SK-N-SH (cell line): ENCODE results near the gene TRIOBP. TPM values are rescaled to one million over a fixed set of nuclear protein-coding genes. Genes with fewer than 3 reads are reported as not detected.

Source experiments
- CTCF ChIA-PET: fragments of 300-600, 350-600 bp; formaldehyde crosslinking; extraction: SDS; loops from one replicate; lab custom pipeline; 2021; lab: Yijun Ruan, JAX
- POLR2A ChIA-PET: fragments of 350-600 bp; sonication (Branson Sonifier 250); formaldehyde crosslinking; extraction: SDS; loops from one replicate; lab custom pipeline; 2020; ENCODE audit warnings: antibody characterized with exemption, inconsistent platforms; lab: Yijun Ruan, JAX
- DNase-seq: peaks from one replicate; pipeline ENCODE4 v3.0.0; 2012
- H2AFZ ChIP-seq: fragments of 200-600 bp; sonication (generic); 2 replicates; pipeline ENCODE4 v1.8.1; 2016; ENCODE audit warnings: antibody characterized with exemption, mild to moderate bottlenecking, low read depth
- H3F3A ChIP-seq: fragments of 200-600 bp; sonication (generic); replicated peaks from 2 replicates; pipeline ENCODE3; 2016; ENCODE audit warnings: antibody characterized with exemption, mild to moderate bottlenecking; ENCODE audit not compliant: insufficient read depth
- H3K27ac ChIP-seq, 2 experiments: fragments of 200-500 bp in 1 of 2; fragments of 200-600 bp in 1 of 2; sonication (Bioruptor generic) in 1 of 2; sonication (generic), shearing (Covaris generic) in 1 of 2; 2 replicates each; pipeline versions ENCODE4 v1.5.1 to v1.6.1; 2014 to 2016; ENCODE audit warnings: low read depth in 2 of 2, inconsistent platforms in 1 of 2, low read length in 1 of 2, mild to moderate bottlenecking in 1 of 2, mixed read lengths in 1 of 2
- H3K27me3 ChIP-seq: fragments of 200-600 bp; sonication (generic), shearing (Covaris generic); 2 replicates; pipeline ENCODE4 v1.6.1; 2016; ENCODE audit warnings: mixed run types; ENCODE audit not compliant: insufficient read depth
- H3K36me3 ChIP-seq, 2 experiments: fragments of 200-500 bp in 1 of 2; fragments of 200-600 bp in 1 of 2; sonication (Bioruptor generic) in 1 of 2; sonication (generic) in 1 of 2; replicated peaks in 1 of 2; 2 replicates each; pipeline versions ENCODE3 to v1.5.1; 2014 to 2016; ENCODE audit warnings: low read length in 1 of 2, mild to moderate bottlenecking in 1 of 2; ENCODE audit not compliant: insufficient read depth in 2 of 2, control insufficient read depth in 1 of 2
- H3K4me1 ChIP-seq, 2 experiments: fragments of 200-500 bp in 1 of 2; fragments of 200-600 bp in 1 of 2; sonication (Bioruptor generic) in 1 of 2; sonication (generic), shearing (Covaris generic) in 1 of 2; 2 replicates each; pipeline versions ENCODE4 v1.5.1 to v1.6.1; 2014 to 2016; ENCODE audit warnings: low read depth in 1 of 2, low read length in 1 of 2, mixed run types in 1 of 2; ENCODE audit not compliant: insufficient read depth in 2 of 2, control insufficient read depth in 1 of 2
- H3K4me2 ChIP-seq: fragments of 200-600 bp; sonication (generic), shearing (Covaris generic); 2 replicates; pipeline ENCODE4 v1.6.1; 2017; ENCODE audit warnings: mixed run types
- H3K4me3 ChIP-seq, 2 experiments: fragments of 200-500 bp in 1 of 2; fragments of 200-600 bp in 1 of 2; sonication (Bioruptor generic) in 1 of 2; sonication (generic), shearing (Covaris generic) in 1 of 2; 2 replicates each; pipeline versions ENCODE4 v1.5.1 to v1.8.1; 2014 to 2016; ENCODE audit warnings: low read depth in 2 of 2, inconsistent platforms in 1 of 2, low read length in 1 of 2, mild to moderate bottlenecking in 1 of 2, mixed read lengths in 1 of 2, moderate library complexity in 1 of 2
- H3K79me2 ChIP-seq: fragments of 200-600 bp; sonication (generic); 2 replicates; pipeline ENCODE4 v1.8.1; 2017; ENCODE audit warnings: mild to moderate bottlenecking; ENCODE audit not compliant: insufficient read depth
- H3K9ac ChIP-seq: fragments of 200-600 bp; sonication (generic); 2 replicates; pipeline ENCODE4 v1.6.1; 2017; ENCODE audit warnings: mixed run types
- H3K9me2 ChIP-seq: fragments of 200-600 bp; sonication (generic); 2 replicates; pipeline ENCODE4 v1.6.1; 2017; ENCODE audit warnings: mixed run types
- H3K9me3 ChIP-seq: fragments of 200-600 bp; sonication (generic); 2 replicates; pipeline ENCODE4 v1.6.1; 2017; ENCODE audit warnings: mixed run types, mild to moderate bottlenecking, moderate library complexity
- H4K20me1 ChIP-seq: fragments of 200-600 bp; sonication (generic); 2 replicates; pipeline ENCODE4 v1.6.1; 2017; ENCODE audit warnings: mild to moderate bottlenecking, mixed run types; ENCODE audit not compliant: insufficient read depth
- ELF1 ChIP-seq: IDR thresholded peaks from 2 replicates; pipeline ENCODE4 v1.4.0; 2012
- EZH2phosphoT487 ChIP-seq: fragments of 200-600 bp; sonication (generic); IDR thresholded peaks from 2 replicates; pipeline ENCODE4 v1.6.1; 2017; ENCODE audit warnings: low read depth, mixed run types, mild to moderate bottlenecking, antibody characterized with exemption, moderate library complexity, borderline replicate concordance
- FOSL2 ChIP-seq: IDR thresholded peaks from 2 replicates; pipeline ENCODE4 v1.4.0; 2012; ENCODE audit warnings: low read depth, mild to moderate bottlenecking, moderate library complexity, borderline replicate concordance
- FOXM1 ChIP-seq: IDR thresholded peaks from 2 replicates; pipeline ENCODE4 v1.4.0; 2012; ENCODE audit warnings: low read depth, mild to moderate bottlenecking
- GABPA ChIP-seq: IDR thresholded peaks from 2 replicates; pipeline ENCODE4 v1.4.0; 2012; ENCODE audit warnings: low read depth, mild to moderate bottlenecking
- GATA2 ChIP-seq: sonication (generic); formaldehyde crosslinking; IDR thresholded peaks from 2 replicates; pipeline ENCODE4 v1.5.0; 2020; ENCODE audit warnings: mild to moderate bottlenecking, missing genetic modification reagents
- JUND ChIP-seq: IDR thresholded peaks from 2 replicates; pipeline ENCODE4 v1.4.0; 2012
- MEF2A ChIP-seq: IDR thresholded peaks from 2 replicates; pipeline ENCODE4 v1.4.0; 2012; ENCODE audit warnings: low read depth, borderline replicate concordance
- MXI1 ChIP-seq: IDR thresholded peaks from 2 replicates; pipeline ENCODE4 v1.6.1; 2012; ENCODE audit warnings: mild to moderate bottlenecking, low read depth, low read length, improper control_type of control experiment
- NFIC ChIP-seq: IDR thresholded peaks from 2 replicates; pipeline ENCODE4 v1.4.0; 2012; ENCODE audit warnings: borderline replicate concordance
- NRF1 ChIP-seq: IDR thresholded peaks from 2 replicates; pipeline ENCODE4 v1.6.1; 2012; ENCODE audit warnings: low read depth, mild to moderate bottlenecking, low read length
- POLR2AphosphoS5 ChIP-seq: IDR thresholded peaks from 2 replicates; pipeline ENCODE4 v1.6.1; 2012; ENCODE audit warnings: low read depth, low read length
- RAD21 ChIP-seq: IDR thresholded peaks from 2 replicates; pipeline ENCODE4 v1.6.1; 2012; ENCODE audit warnings: mild to moderate bottlenecking, low read length
- RCOR1 ChIP-seq: fragments of 150-350 bp; IDR thresholded peaks from 2 replicates; pipeline ENCODE4 v1.6.1; 2017; ENCODE audit warnings: antibody characterized with exemption, low read length
- RFX5 ChIP-seq: IDR thresholded peaks from 2 replicates; pipeline ENCODE4 v1.6.1; 2012; ENCODE audit warnings: mild to moderate bottlenecking, improper control_type of control experiment, low read length
- SIN3A ChIP-seq: IDR thresholded peaks from 2 replicates; pipeline ENCODE4 v1.6.1; 2012; ENCODE audit warnings: low read depth, mild to moderate bottlenecking, low read length, moderate library complexity, borderline replicate concordance
- SMC3 ChIP-seq: IDR thresholded peaks from 2 replicates; pipeline ENCODE4 v1.6.1; 2012; ENCODE audit warnings: low read depth, low read length, improper control_type of control experiment
- TCF12 ChIP-seq: IDR thresholded peaks from 2 replicates; pipeline ENCODE4 v1.4.0; 2012
- TEAD4 ChIP-seq: IDR thresholded peaks from 2 replicates; pipeline ENCODE4 v1.4.0; 2012; ENCODE audit warnings: mild to moderate bottlenecking, borderline replicate concordance; ENCODE audit not compliant: insufficient read depth
- USF2 ChIP-seq: fragments of 150-350 bp; IDR thresholded peaks from 2 replicates; pipeline ENCODE4 v1.6.1; 2017; ENCODE audit warnings: antibody characterized with exemption, low read length, low read depth, borderline replicate concordance
- YY1 ChIP-seq: IDR thresholded peaks from 2 replicates; pipeline ENCODE4 v1.4.0; 2012; ENCODE audit warnings: low read depth, mild to moderate bottlenecking
- ZBTB33 ChIP-seq: IDR thresholded peaks from 2 replicates; pipeline ENCODE4 v1.4.0; 2012; ENCODE audit warnings: low read depth, borderline replicate concordance
- WGBS: methylation state at CpG from one replicate; pipeline ENCODE4 v1.1.6; 2017; ENCODE audit warnings: low lambda C conversion rate; 5-methylcytosine and 5-hydroxymethylcytosine counted together
- polyA plus RNA-seq, 3 experiments: library from polyadenylated mRNA; depleted of rRNA; stranded (reverse); fragments of >200 nt; gene quantifications; 2 replicates each; pipeline ENCODE4 v1.2.3, GENCODE V29; 2012

The TRIOBP gene
- polyA plus RNA-seq, 1 of the 3 experiments (the other 2 are of a cell fraction) = 43.6 TPM

- TF ChIP-seq GATA2 (no peak), ZBTB33 (no peak), RCOR1 (no peak), MXI1 (peak; percentile 54; the same call in 1 of the 2 replicates), JUND (no peak), ELF1 (no peak), MEF2A (no peak), RAD21 (peak; percentile 93), YY1 (no peak), NFIC (no peak), TEAD4 (no peak), RFX5 (no peak)
- TF ChIP-seq, all 33 proteins: peak for 6
These were observed 121.0 kb downstream of the TRIOBP start (continued) for GRCh38 chr22:37817705-37818408.

GRCh38 chr22:37818409-37819104 lies 121.7 kb downstream of the TRIOBP start:
- POLR2A ChIA-PET = interaction anchor here (0.7 to 2.2 kb wide), 7 partner anchors 10 to 66 kb away, joined by 3 to 13 read pairs (median 3); partner anchors contain the start of gene GCAT
- no peaks in the 10 kb centered on the region for H3F3A ChIP-seq
- H2AFZ ChIP-seq = peak overlapping the region; percentile 96; the same call in 1 of the 2 replicates
- no peaks in the 10 kb centered on the region for H3K9me3 ChIP-seq
- peaks cover 0 to 8% of the 10 kb centered on the region in 2 experiments; a peak in 1 of 4 replicates for H3K4me1 ChIP-seq
- TF ChIP-seq ELF1 (no peak), SIN3A (no peak), MXI1 (no peak), TEAD4 (no peak), RCOR1 (no peak), NRF1 (no peak), FOSL2 (no peak), JUND (no peak), EZH2phosphoT487 (no peak), USF2 (no peak), POLR2AphosphoS5 (no peak), SMC3 (no peak), FOXM1 (no peak), MEF2A (no peak), GABPA (no peak), TCF12 (no peak)
- TF ChIP-seq, all 33 proteins: peak for 0
- CTCF ChIA-PET = interaction anchor here (0.7 to 14.0 kb wide), 21 partner anchors 9 to 158 kb away, joined by 3 to 182 read pairs (median 6); partner anchors contain the start of genes ANKRD54, EIF3L, GCAT and MICALL1
- Histone ChIP-seq H3K36me3 (peaks cover 0 to 7% of the 10 kb centered on the region in 2 experiments), H4K20me1 (no peaks in the 10 kb centered on the region), H3K27me3 (no peaks in the 10 kb centered on the region), H3K4me3 (no peak overlapping the region), H3K4me2 (no peak overlapping the region), H3K9ac (no peak overlapping the region), H3K79me2 (no peaks in the 10 kb centered on the region), H3K27ac (peak overlapping the region in 1 of 2 experiments; percentile 73; a peak in 2 of 4 replicates), H3K9me2 (no peaks in the 10 kb centered on the region)
- no peak for DNase-seq
- WGBS = 92% methylated on average over 60 of the region's 68 CpGs
